Mesothelial cell of epicardium (in vitro differentiated cells): Measurements from ENCODE around the gene PPP6R2. TPM values are rescaled to one million over a fixed set of nuclear protein-coding genes. Genes with fewer than 3 reads are reported as not detected.
A peak's percentile ranks its signal among the peaks of the same experiment; 100 is the strongest.

Source experiments
- DNase-seq, 2 experiments: peaks; one replicate each; pipeline ENCODE4 v3.0.0; 2021; ENCODE audit warnings: low spot score in 2 of 2; ENCODE audit not compliant: unreplicated experiment in 2 of 2
- H3K27ac Mint-ChIP-seq: 2 replicates; pipeline ENCODE4 v1.8.0; 2021; ENCODE audit warnings: mixed read lengths
- H3K27me3 Mint-ChIP-seq: 2 replicates; pipeline ENCODE4 v1.8.0; 2021; ENCODE audit warnings: low read depth, mixed read lengths
- H3K36me3 Mint-ChIP-seq: 2 replicates; pipeline ENCODE4 v1.8.0; 2021; ENCODE audit warnings: mixed read lengths
- H3K4me1 Mint-ChIP-seq: 2 replicates; pipeline ENCODE4 v1.8.0; 2021; ENCODE audit warnings: mixed read lengths
- H3K4me3 Mint-ChIP-seq: 2 replicates; pipeline ENCODE4 v1.8.0; 2021; ENCODE audit warnings: mild to moderate bottlenecking, moderate library complexity, mixed read lengths
- H3K9me3 Mint-ChIP-seq: 2 replicates; pipeline ENCODE4 v1.8.0; 2021; ENCODE audit warnings: mixed read lengths
- CTCF ChIP-seq: fragments of 200-600 bp; sonication (generic); IDR thresholded peaks from one replicate; pipeline ENCODE4 v1.5.0; 2021; ENCODE audit warnings: antibody characterized with exemption; ENCODE audit not compliant: unreplicated experiment
- total RNA-seq: library from RNA; stranded (reverse); gene quantifications from 3 replicates; pipeline ENCODE4 v1.2.1, GENCODE V29; 2021

Gene PPP6R2
- total RNA-seq, 1 donor from 2014 or later: 83.7 TPM

- peaks cover 32% of the 10 kb centered on the region for H3K4me1 Mint-ChIP-seq
- H3K27me3 Mint-ChIP-seq: peaks cover 27% of the 10 kb centered on the region
- no peak for TF ChIP-seq CTCF
- H3K9me3 Mint-ChIP-seq: no peaks in the 10 kb centered on the region
- H3K4me3 Mint-ChIP-seq: peak overlapping the region; percentile 66
- no peaks in the 10 kb centered on the region for H3K36me3 Mint-ChIP-seq
- no peak overlapping the region for H3K27ac Mint-ChIP-seq
- DNase-seq: no peak
Measured at GRCh38 chr22:50475652-50476002, 132.5 kb downstream of the PPP6R2 start.

GRCh38 chr22:50476868-50477267, 133.7 kb downstream of the PPP6R2 start:
- no peak for TF ChIP-seq CTCF
- DNase-seq: no peak
- H3K4me1 Mint-ChIP-seq: peaks cover 28% of the 10 kb centered on the region
- H3K36me3 Mint-ChIP-seq: no peaks in the 10 kb centered on the region
- H3K27me3 Mint-ChIP-seq: peaks cover 31% of the 10 kb centered on the region
- peak overlapping the region; percentile 66 for H3K4me3 Mint-ChIP-seq
- no peaks in the 10 kb centered on the region for H3K9me3 Mint-ChIP-seq
- peak overlapping the region; percentile 50 for H3K27ac Mint-ChIP-seq

GRCh38 chr22:50477923-50478322, 134.8 kb downstream of the PPP6R2 start:
- H3K27me3 Mint-ChIP-seq: peaks cover 37% of the 10 kb centered on the region
- H3K27ac Mint-ChIP-seq: no peak overlapping the region
- no peaks in the 10 kb centered on the region for H3K9me3 Mint-ChIP-seq
- no peak for TF ChIP-seq CTCF
- no peak for DNase-seq
- H3K36me3 Mint-ChIP-seq: no peaks in the 10 kb centered on the region
- no peak overlapping the region for H3K4me3 Mint-ChIP-seq
- peaks cover 26% of the 10 kb centered on the region for H3K4me1 Mint-ChIP-seq

- DNase-seq: no peak
- H3K36me3 Mint-ChIP-seq: no peaks in the 10 kb centered on the region
- no peaks in the 10 kb centered on the region for H3K9me3 Mint-ChIP-seq
- H3K27me3 Mint-ChIP-seq: peaks cover 45% of the 10 kb centered on the region
- H3K4me3 Mint-ChIP-seq: peak overlapping the region; percentile 56
- H3K27ac Mint-ChIP-seq: no peak overlapping the region
- TF ChIP-seq CTCF: no peak
- H3K4me1 Mint-ChIP-seq: peaks cover 13% of the 10 kb centered on the region
Measured at GRCh38 chr22:50479721-50480120, 136.6 kb downstream of the PPP6R2 start.

- no peak for DNase-seq
- Mint-ChIP-seq H3K4me3 (peak overlapping the region; percentile 50), H3K4me1 (peaks cover 9% of the 10 kb centered on the region), H3K27me3 (peaks cover 52% of the 10 kb centered on the region), H3K36me3 (no peaks in the 10 kb centered on the region), H3K27ac (no peak overlapping the region), H3K9me3 (no peaks in the 10 kb centered on the region)
- TF ChIP-seq CTCF: no peak
Measured at GRCh38 chr22:50481045-50481439, 137.9 kb downstream of the PPP6R2 start.

GRCh38 chr22:50481440-50482106, 138.4 kb downstream of the PPP6R2 start, which contains the start of gene ADM2:
Gene ADM2 (plus strand): TSS chr22:50481543. CDS start chr22:50481848, 305 bp downstream.
- Mint-ChIP-seq H3K27ac (no peak within 1 kb of the TSS), H3K4me1 (peaks cover 8% of the 10 kb centered on the region), H3K36me3 (no peaks in the 10 kb centered on the region), H3K4me3 (peak within 1 kb of the TSS; percentile 56), H3K27me3 (peaks cover 55% of the 10 kb centered on the region), H3K9me3 (no peaks in the 10 kb centered on the region)
- TF ChIP-seq CTCF: no peak
- DNase-seq: peak in 1 of 2 experiments; percentile 65
